ENCODE measurements around the gene SPAG6.

DNA sequence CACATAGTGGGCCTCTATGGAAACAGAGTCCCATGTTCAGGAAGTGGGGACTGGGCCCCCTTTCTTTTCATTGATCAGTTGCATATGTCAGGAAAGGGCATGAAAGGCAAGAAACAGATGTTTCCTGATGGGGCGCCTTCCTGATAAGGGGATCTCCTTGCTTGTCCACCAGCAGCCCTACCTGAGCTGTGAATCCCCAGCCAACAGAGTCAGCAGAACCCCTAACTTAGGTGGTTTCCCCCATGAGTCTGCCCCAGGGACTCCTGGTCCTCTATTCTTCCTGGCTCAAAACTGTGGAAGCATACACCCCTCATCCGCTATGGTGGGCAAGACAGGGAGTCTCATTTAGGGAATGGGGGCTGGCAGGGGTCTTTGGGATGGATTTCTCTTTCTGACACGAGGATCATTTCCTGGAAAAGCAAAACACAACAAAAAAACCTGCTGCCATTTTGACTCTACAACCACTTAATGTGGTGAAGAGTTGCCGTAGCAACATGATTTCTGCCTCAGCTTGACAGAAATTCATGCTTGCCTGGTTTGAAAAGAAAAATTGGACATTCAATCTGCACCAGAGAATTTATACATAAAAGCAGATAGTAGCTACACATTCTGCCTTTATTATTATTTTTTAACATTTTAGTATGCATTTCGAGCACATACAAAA, 119.8 kb downstream of the SPAG6 start:
- no peak for TF ChIP-seq HNF4G (IDR thresholded peaks at IDR 0.05)
- no peak for TF ChIP-seq JUND (IDR thresholded peaks at IDR 0.05)
- TF ChIP-seq, protein P1, sequence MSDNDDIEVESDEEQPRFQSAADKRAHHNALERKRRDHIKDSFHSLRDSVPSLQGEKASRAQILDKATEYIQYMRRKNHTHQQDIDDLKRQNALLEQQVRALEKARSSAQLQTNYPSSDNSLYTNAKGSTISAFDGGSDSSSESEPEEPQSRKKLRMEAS (IDR thresholded peaks at IDR 0.05): no peak
- TF ChIP-seq, protein P2, sequence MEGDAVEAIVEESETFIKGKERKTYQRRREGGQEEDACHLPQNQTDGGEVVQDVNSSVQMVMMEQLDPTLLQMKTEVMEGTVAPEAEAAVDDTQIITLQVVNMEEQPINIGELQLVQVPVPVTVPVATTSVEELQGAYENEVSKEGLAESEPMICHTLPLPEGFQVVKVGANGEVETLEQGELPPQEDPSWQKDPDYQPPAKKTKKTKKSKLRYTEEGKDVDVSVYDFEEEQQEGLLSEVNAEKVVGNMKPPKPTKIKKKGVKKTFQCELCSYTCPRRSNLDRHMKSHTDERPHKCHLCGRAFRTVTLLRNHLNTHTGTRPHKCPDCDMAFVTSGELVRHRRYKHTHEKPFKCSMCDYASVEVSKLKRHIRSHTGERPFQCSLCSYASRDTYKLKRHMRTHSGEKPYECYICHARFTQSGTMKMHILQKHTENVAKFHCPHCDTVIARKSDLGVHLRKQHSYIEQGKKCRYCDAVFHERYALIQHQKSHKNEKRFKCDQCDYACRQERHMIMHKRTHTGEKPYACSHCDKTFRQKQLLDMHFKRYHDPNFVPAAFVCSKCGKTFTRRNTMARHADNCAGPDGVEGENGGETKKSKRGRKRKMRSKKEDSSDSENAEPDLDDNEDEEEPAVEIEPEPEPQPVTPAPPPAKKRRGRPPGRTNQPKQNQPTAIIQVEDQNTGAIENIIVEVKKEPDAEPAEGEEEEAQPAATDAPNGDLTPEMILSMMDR (IDR thresholded peaks at IDR 0.05; ENCODE audit: low read depth, low read length, missing input control): no peak
- TF ChIP-seq, protein P3, sequence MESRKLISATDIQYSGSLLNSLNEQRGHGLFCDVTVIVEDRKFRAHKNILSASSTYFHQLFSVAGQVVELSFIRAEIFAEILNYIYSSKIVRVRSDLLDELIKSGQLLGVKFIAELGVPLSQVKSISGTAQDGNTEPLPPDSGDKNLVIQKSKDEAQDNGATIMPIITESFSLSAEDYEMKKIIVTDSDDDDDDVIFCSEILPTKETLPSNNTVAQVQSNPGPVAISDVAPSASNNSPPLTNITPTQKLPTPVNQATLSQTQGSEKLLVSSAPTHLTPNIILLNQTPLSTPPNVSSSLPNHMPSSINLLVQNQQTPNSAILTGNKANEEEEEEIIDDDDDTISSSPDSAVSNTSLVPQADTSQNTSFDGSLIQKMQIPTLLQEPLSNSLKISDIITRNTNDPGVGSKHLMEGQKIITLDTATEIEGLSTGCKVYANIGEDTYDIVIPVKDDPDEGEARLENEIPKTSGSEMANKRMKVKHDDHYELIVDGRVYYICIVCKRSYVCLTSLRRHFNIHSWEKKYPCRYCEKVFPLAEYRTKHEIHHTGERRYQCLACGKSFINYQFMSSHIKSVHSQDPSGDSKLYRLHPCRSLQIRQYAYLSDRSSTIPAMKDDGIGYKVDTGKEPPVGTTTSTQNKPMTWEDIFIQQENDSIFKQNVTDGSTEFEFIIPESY (IDR thresholded peaks at IDR 0.05): no peak
- TF ChIP-seq TAF1 (conservative IDR thresholded peaks at IDR 0.05): no peak

All from liver (tissue), 3 donors.